Upper lobe of left lung (tissue), 6 donors: Measurements from ENCODE around the gene LCA5L. TPM values are rescaled to one million over a fixed set of nuclear protein-coding genes. Genes with fewer than 3 reads are reported as not detected.

ENCODE experiments used
- ATAC-seq, 2 donors: fragments of 200-7000 bp; cut with Tn5 transposase; one replicate each; pipeline ENCODE4 v1.9.1; 2022; ENCODE audit warnings: mild to moderate bottlenecking in 2 of 2, moderate library complexity in 2 of 2; ENCODE audit not compliant: low FRiP score in 2 of 2
- DNase-seq, 2 donors: peaks; one replicate each; pipeline ENCODE4 v3.0.0-alpha.2; 2019 to 2020
- H3K27ac ChIP-seq, 4 donors: fragments of 200-600 bp; sonication (generic); one replicate each; pipeline ENCODE4 v1.5.1; 2016 to 2019
- H3K27me3 ChIP-seq, 4 donors: fragments of 200-600 bp; sonication (generic); one replicate each; pipeline ENCODE4 v1.5.1; 2017 to 2019
- H3K36me3 ChIP-seq, 4 donors: fragments of 200-600 bp; sonication (generic); one replicate each; pipeline ENCODE4 v1.5.1; 2016 to 2019
- H3K4me1 ChIP-seq, 4 donors: fragments of 200-600 bp; sonication (generic); one replicate each; pipeline ENCODE4 v1.5.1; 2018 to 2019
- H3K4me3 ChIP-seq, 4 donors: fragments of 200-600 bp; sonication (generic); one replicate each; pipeline ENCODE4 v1.5.1; 2017 to 2019; ENCODE audit warnings: mild to moderate bottlenecking in 2 of 4, moderate library complexity in 1 of 4
- H3K9me3 ChIP-seq, 4 donors: fragments of 200-600 bp; sonication (generic); one replicate each; pipeline ENCODE4 v1.5.1; 2018 to 2019
- EP300 ChIP-seq, 4 donors: sonication (generic); formaldehyde crosslinking; IDR thresholded peaks; one replicate each; pipeline ENCODE4 v1.5.1; 2017; ENCODE audit warnings: antibody characterized with exemption in 4 of 4, control low read depth in 2 of 4
- POLR2A ChIP-seq, 4 donors: fragments of 450-650 bp; IDR thresholded peaks; one replicate each; pipeline ENCODE4 v1.5.1; 2016 to 2017; ENCODE audit warnings: antibody characterized with exemption in 4 of 4, mild to moderate bottlenecking in 2 of 4
- POLR2AphosphoS5 ChIP-seq, 2 donors: sonication (generic); formaldehyde crosslinking; IDR thresholded peaks; one replicate each; pipeline ENCODE4 v1.5.1; 2017; ENCODE audit warnings: antibody characterized with exemption in 2 of 2
- WGBS, 2 donors: methylation state at CpG; one replicate each; pipeline ENCODE4 v1.1.5; 2017 to 2018; 5-methylcytosine and 5-hydroxymethylcytosine counted together
- total RNA-seq, 6 donors: library from RNA; depleted of rRNA in 4 of 6; stranded (reverse); fragments of >200 nt in 4 of 6; gene quantifications; one replicate each; pipeline versions ENCODE4 v1.1.0 to v1.2.1, GENCODE V29; 2016 to 2021
- TF ChIP-seq, protein P1 (sequence below), 6 experiments: fragments of 450-650 bp in 4 of 6; fragments of 200-600 bp in 2 of 6; sonication (generic) in 2 of 6; IDR thresholded peaks; one replicate each; pipeline ENCODE4 v1.5.1; 2016 to 2019; ENCODE audit warnings: antibody characterized with exemption in 6 of 6
- donor health status: DM: no; HTN: no; CAD: no; lungs with moderate emphysema.
- donor health status: DM: no; HTN: yes; CAD: no; lungs with severe emphysema.

Gene LCA5L
- total RNA-seq, 6 donors from 2014 or later, result 1.9 to 16.6 (median 2.5) TPM; not detected in 1

DNA sequence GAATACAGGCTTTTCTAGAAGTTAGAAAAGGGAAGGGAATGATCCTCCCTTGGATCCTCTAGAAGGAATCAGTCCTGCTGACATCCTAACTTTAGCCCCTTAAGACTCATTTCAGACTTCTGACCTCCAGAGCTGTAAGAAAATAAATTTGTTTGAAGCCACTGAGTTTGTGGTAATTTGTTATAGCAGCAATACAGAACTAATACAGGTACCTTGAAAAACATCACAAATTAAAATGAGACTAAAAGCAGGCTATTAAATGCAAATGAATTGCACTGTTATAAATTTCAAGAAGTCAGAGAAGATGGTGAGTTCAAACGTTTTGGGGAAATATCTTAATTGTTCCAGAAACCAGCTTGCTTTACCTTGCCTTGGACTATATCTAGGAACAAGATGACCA, 6.3 kb downstream of the LCA5L start:
- ATAC-seq (no peak), DNase-seq (no peak)
- Histone ChIP-seq H3K4me1 (peaks cover 0 to 2% (median 0%) of the 10 kb centered on the region in 4 donors), H3K27me3 (no peaks in the 10 kb centered on the region), H3K27ac (no peak overlapping the region), H3K36me3 (no peaks in the 10 kb centered on the region), H3K9me3 (no peaks in the 10 kb centered on the region), H3K4me3 (no peak overlapping the region)
- 43 to 48% methylated on average over 1 of the region's 1 CpG for whole genome bisulfite sequencing, 2 donors
- TF ChIP-seq EP300 (IDR thresholded peaks at IDR 0.05) (no peak), POLR2A (IDR thresholded peaks at IDR 0.05) (no peak), POLR2AphosphoS5 (IDR thresholded peaks at IDR 0.05) (no peak)
- TF ChIP-seq, protein P1, sequence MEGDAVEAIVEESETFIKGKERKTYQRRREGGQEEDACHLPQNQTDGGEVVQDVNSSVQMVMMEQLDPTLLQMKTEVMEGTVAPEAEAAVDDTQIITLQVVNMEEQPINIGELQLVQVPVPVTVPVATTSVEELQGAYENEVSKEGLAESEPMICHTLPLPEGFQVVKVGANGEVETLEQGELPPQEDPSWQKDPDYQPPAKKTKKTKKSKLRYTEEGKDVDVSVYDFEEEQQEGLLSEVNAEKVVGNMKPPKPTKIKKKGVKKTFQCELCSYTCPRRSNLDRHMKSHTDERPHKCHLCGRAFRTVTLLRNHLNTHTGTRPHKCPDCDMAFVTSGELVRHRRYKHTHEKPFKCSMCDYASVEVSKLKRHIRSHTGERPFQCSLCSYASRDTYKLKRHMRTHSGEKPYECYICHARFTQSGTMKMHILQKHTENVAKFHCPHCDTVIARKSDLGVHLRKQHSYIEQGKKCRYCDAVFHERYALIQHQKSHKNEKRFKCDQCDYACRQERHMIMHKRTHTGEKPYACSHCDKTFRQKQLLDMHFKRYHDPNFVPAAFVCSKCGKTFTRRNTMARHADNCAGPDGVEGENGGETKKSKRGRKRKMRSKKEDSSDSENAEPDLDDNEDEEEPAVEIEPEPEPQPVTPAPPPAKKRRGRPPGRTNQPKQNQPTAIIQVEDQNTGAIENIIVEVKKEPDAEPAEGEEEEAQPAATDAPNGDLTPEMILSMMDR (IDR thresholded peaks at IDR 0.05), result no peak

DNA sequence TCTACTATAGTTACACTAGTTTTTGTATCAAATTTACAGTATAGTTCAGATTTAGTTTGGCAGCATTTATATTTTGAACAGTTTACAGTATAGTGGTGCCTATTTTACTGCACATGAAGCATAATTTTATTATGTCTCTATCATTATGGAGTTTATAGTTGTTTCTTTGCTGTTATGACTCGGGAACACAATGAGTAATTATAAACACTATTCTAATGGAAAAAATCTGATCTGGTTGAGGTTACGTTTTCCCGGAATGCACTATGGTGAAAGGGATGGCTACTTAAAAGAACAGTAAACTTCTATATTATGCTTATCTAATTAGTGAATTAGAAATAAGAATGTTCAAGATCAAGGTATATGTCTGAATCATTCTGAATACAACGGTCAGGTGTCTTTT, 10.6 kb downstream of the LCA5L start:
- TF ChIP-seq POLR2AphosphoS5 (IDR thresholded peaks at IDR 0.05) (no peak), POLR2A (IDR thresholded peaks at IDR 0.05) (no peak)
- TF ChIP-seq, protein P1 (IDR thresholded peaks at IDR 0.05), result no peak

DNA sequence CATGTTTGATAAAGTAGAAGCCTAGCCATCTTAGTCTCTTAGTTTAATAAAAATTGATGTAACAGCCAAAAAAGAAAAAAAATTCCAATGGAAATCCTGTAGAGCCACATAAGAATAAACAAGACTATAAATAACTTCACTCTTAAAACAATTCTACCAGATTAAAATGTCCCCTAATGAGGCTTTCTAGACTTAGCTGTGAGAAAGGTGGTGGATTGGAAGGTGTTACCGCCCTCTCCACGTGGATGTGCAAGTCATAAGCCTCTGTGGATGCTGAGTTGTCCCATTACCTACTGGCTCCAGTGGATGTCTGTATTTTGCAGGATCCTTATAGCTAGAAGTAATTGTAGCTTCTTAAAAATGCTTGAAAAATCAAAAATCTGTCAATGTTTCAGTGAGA, 14.6 kb downstream of the LCA5L start:
- no peak for DNase-seq
- ATAC-seq, result no peak
- H3K27me3 ChIP-seq, result no peaks in the 10 kb centered on the region
- H3K36me3 ChIP-seq, result no peaks in the 10 kb centered on the region
- no peaks in the 10 kb centered on the region for H3K9me3 ChIP-seq
- no peak overlapping the region for H3K27ac ChIP-seq
- WGBS, 2 donors, result 86 to 93% methylated on average over 2 of the region's 2 CpGs
- no peak overlapping the region for H3K4me3 ChIP-seq
- H3K4me1 ChIP-seq, result no peaks in the 10 kb centered on the region
- TF ChIP-seq POLR2AphosphoS5 (IDR thresholded peaks at IDR 0.05) (no peak), EP300 (IDR thresholded peaks at IDR 0.05) (no peak), POLR2A (IDR thresholded peaks at IDR 0.05) (no peak)
- TF ChIP-seq, protein P1 (IDR thresholded peaks at IDR 0.05), result no peak

More for the DNA sequence above, 10.6 kb downstream of the LCA5L start:
- H3K36me3 ChIP-seq, result no peaks in the 10 kb centered on the region
- DNase-seq (no peak), ATAC-seq (no peak)
- no peaks in the 10 kb centered on the region for H3K9me3 ChIP-seq
- no peak overlapping the region for H3K27ac ChIP-seq
- H3K27me3 ChIP-seq, result no peaks in the 10 kb centered on the region
- H3K4me1 ChIP-seq, result no peaks in the 10 kb centered on the region
- WGBS, 2 donors, result 66 to 79% methylated on average over 4 of the region's 4 CpGs
- H3K4me3 ChIP-seq, result no peak overlapping the region

DNA sequence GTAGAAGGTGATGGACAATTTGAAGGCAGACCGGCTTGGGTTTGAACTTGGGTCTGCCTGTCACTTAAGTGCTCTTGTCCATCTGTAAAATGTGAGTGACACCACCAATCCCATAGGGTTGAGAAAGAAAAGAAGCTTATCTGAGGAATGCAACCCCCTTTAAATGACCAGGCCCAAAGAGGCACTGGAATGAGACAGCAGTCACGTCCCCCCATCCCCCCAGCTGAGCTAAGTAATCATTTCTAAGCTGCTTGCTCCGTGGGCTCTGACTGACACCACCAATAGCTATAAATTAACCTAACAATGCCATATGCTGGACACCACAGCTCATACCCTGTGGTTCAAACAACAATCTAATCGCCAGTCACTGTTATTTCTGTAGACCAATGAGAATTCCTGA, 15.1 kb downstream of the LCA5L start:
- Histone ChIP-seq H3K27ac (no peak overlapping the region), H3K4me1 (no peaks in the 10 kb centered on the region), H3K9me3 (no peaks in the 10 kb centered on the region), H3K36me3 (no peaks in the 10 kb centered on the region), H3K27me3 (no peaks in the 10 kb centered on the region), H3K4me3 (no peak overlapping the region)
- DNase-seq (no peak), ATAC-seq (no peak)
- TF ChIP-seq POLR2A (IDR thresholded peaks at IDR 0.05) (no peak), POLR2AphosphoS5 (IDR thresholded peaks at IDR 0.05) (no peak), EP300 (IDR thresholded peaks at IDR 0.05) (no peak)
- TF ChIP-seq, protein P1 (IDR thresholded peaks at IDR 0.05), result no peak
- WGBS, 2 donors, result 70 to 73% methylated on average over 4 of the region's 4 CpGs

DNA sequence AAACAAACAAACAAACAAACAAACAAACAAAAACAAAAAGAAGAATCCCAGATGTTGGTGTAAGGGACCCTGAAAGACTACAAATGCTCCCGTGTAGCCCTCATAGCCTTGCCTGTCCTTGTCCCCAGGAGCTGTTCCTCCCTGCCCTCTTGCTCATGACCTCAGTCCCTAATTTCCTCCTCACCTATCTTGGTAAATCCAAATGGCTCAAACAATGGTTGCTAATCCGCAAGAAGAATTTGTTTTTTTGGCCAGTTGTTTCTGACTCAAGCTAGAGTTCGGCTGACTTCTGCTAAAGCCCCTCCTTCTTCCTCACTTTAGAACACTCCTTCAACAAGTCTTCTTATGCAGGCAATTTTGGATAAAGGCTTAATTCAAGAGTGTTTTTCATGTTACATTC, 15.6 kb downstream of the LCA5L start:
- Histone ChIP-seq H3K4me1 (no peaks in the 10 kb centered on the region), H3K36me3 (no peaks in the 10 kb centered on the region), H3K27ac (no peak overlapping the region), H3K9me3 (no peaks in the 10 kb centered on the region), H3K4me3 (no peak overlapping the region), H3K27me3 (no peaks in the 10 kb centered on the region)
- no peak for ATAC-seq
- DNase-seq, result no peak
- no peak for TF ChIP-seq EP300 (IDR thresholded peaks at IDR 0.05)
- TF ChIP-seq, protein P1 (IDR thresholded peaks at IDR 0.05), result no peak
- TF ChIP-seq POLR2A (IDR thresholded peaks at IDR 0.05), result no peak
- no peak for TF ChIP-seq POLR2AphosphoS5 (IDR thresholded peaks at IDR 0.05)
- 71 to 83% methylated on average over 3 of the region's 3 CpGs for WGBS, 2 donors
